H9 (cell line): ENCODE results near the gene ARID3C. TPM values are rescaled to one million over a fixed set of nuclear protein-coding genes. Genes with fewer than 3 reads are reported as not detected.

ENCODE experiments used
- DNase-seq: peaks from one replicate; pipeline ENCODE4 v3.0.0-alpha.2; 2017
- H2AFZ ChIP-seq: one replicate; pipeline ENCODE4 v1.6.1; 2013; ENCODE audit warnings: mild to moderate bottlenecking, low read length, control low read depth, moderate library complexity
- H2AK5ac ChIP-seq: 2 replicates; pipeline ENCODE4 v1.6.1; 2013; ENCODE audit warnings: low read length, control low read depth, mixed read lengths; ENCODE audit not compliant: insufficient read length
- H2BK120ac ChIP-seq: one replicate; pipeline ENCODE4 v1.6.1; 2013; ENCODE audit warnings: low read depth, mild to moderate bottlenecking, low read length, control low read depth, inconsistent platforms; ENCODE audit not compliant: poor library complexity, severe bottlenecking
- H2BK12ac ChIP-seq: 2 replicates; pipeline ENCODE4 v1.6.1; 2013; ENCODE audit warnings: low read length, control low read depth, mixed read lengths, low read depth; ENCODE audit not compliant: insufficient read length
- H2BK15ac ChIP-seq: 2 replicates; pipeline ENCODE4 v1.6.1; 2013; ENCODE audit warnings: low read depth, low read length, control low read depth
- H2BK20ac ChIP-seq: one replicate; pipeline ENCODE4 v1.6.1; 2013; ENCODE audit warnings: low read depth, mild to moderate bottlenecking, low read length, control low read depth, inconsistent platforms; ENCODE audit not compliant: poor library complexity, severe bottlenecking
- H2BK5ac ChIP-seq: 2 replicates; pipeline ENCODE4 v1.6.1; 2013; ENCODE audit warnings: low read length, control low read depth, mixed read lengths; ENCODE audit not compliant: insufficient read length
- H3K14ac ChIP-seq: 2 replicates; pipeline ENCODE4 v1.6.1; 2013; ENCODE audit warnings: low read length, control low read depth; ENCODE audit not compliant: insufficient read depth
- H3K18ac ChIP-seq: 2 replicates; pipeline ENCODE4 v1.6.1; 2013; ENCODE audit warnings: low read depth, mild to moderate bottlenecking, mixed read lengths, low read length, control low read depth; ENCODE audit not compliant: insufficient read length
- H3K23ac ChIP-seq: 2 replicates; pipeline ENCODE4 v1.6.1; 2013; ENCODE audit warnings: low read length, control low read depth, mixed read lengths, low read depth; ENCODE audit not compliant: insufficient read length
- H3K23me2 ChIP-seq: 2 replicates; pipeline ENCODE4 v1.6.1; 2013; ENCODE audit warnings: low read depth, mild to moderate bottlenecking, mixed read lengths, low read length, control low read depth; ENCODE audit not compliant: insufficient read length, poor library complexity, severe bottlenecking
- H3K27ac ChIP-seq: 2 replicates; pipeline ENCODE4 v1.5.1; 2013; ENCODE audit warnings: low read length, control low read depth, mixed read lengths, low read depth; ENCODE audit not compliant: insufficient read length
- H3K27me3 ChIP-seq: 2 replicates; pipeline ENCODE4 v1.6.1; 2013; ENCODE audit warnings: low read length, control low read depth, inconsistent platforms; ENCODE audit not compliant: insufficient read depth
- H3K4ac ChIP-seq: 2 replicates; pipeline ENCODE4 v1.6.1; 2013; ENCODE audit warnings: low read depth, mild to moderate bottlenecking, control low read depth, inconsistent platforms, low read length, moderate library complexity
- H3K4me1 ChIP-seq: 2 replicates; pipeline ENCODE4 v1.6.1; 2013; ENCODE audit warnings: low read length, control low read depth, inconsistent platforms; ENCODE audit not compliant: insufficient read depth
- H3K4me2 ChIP-seq: 2 replicates; pipeline ENCODE4 v1.6.1; 2013; ENCODE audit warnings: low read length, control low read depth, mixed read lengths; ENCODE audit not compliant: insufficient read length, insufficient read depth
- H3K56ac ChIP-seq: 2 replicates; pipeline ENCODE4 v1.6.1; 2013; ENCODE audit warnings: low read depth, mild to moderate bottlenecking, mixed read lengths, low read length, control low read depth; ENCODE audit not compliant: insufficient read length
- H3K79me1 ChIP-seq: 2 replicates; pipeline ENCODE4 v1.6.1; 2013; ENCODE audit warnings: low read depth, mild to moderate bottlenecking, moderate library complexity, low read length, control low read depth, inconsistent platforms; ENCODE audit not compliant: insufficient read depth, poor library complexity, severe bottlenecking
- H3K79me2 ChIP-seq: 2 replicates; pipeline ENCODE4 v1.6.1; 2013; ENCODE audit warnings: low read length, control low read depth, inconsistent platforms; ENCODE audit not compliant: insufficient read depth
- H3K9ac ChIP-seq: 2 replicates; pipeline ENCODE4 v1.6.1; 2013; ENCODE audit warnings: low read length, control low read depth, mixed read lengths; ENCODE audit not compliant: insufficient read length; ENCODE audit errors: extremely low read depth
- H3K9me3 ChIP-seq: one replicate; pipeline ENCODE4 v1.6.1; 2013; ENCODE audit warnings: low read depth, low read length, inconsistent platforms; ENCODE audit not compliant: control insufficient read depth
- H3T11ph ChIP-seq: one replicate; pipeline ENCODE4 v1.6.1; 2013; ENCODE audit warnings: mild to moderate bottlenecking, low read length, control low read depth, inconsistent platforms
- H4K20me1 ChIP-seq: one replicate; pipeline ENCODE4 v1.6.1; 2013; ENCODE audit not compliant: control insufficient read depth, insufficient read length, insufficient read depth
- H4K5ac ChIP-seq: 2 replicates; pipeline ENCODE4 v1.6.1; 2013; ENCODE audit warnings: low read depth, mild to moderate bottlenecking, mixed read lengths, low read length, control low read depth; ENCODE audit not compliant: insufficient read length
- H4K8ac ChIP-seq: replicated peaks from 2 replicates; pipeline ENCODE4 v1.6.1; 2013; ENCODE audit warnings: low read length, control low read depth, mixed read lengths, low read depth; ENCODE audit not compliant: insufficient read length
- H4K91ac ChIP-seq: 2 replicates; pipeline ENCODE4 v1.6.1; 2013; ENCODE audit warnings: low read depth, mild to moderate bottlenecking, moderate library complexity, mixed read lengths, low read length, control low read depth; ENCODE audit not compliant: insufficient read length
- H3K27ac Mint-ChIP-seq, 3 experiments: 2 replicates in 2 of 3; 3 replicates in 1 of 3; pipeline ENCODE4 v1.8.0; 2020 to 2021; ENCODE audit warnings: mixed read lengths in 3 of 3, mild to moderate bottlenecking in 1 of 3, moderate library complexity in 1 of 3
- H3K27me3 Mint-ChIP-seq: 2 replicates; pipeline ENCODE4 v1.8.0; 2021; ENCODE audit warnings: low read depth, mild to moderate bottlenecking, moderate library complexity, mixed read lengths
- H3K36me3 Mint-ChIP-seq, 3 experiments: 2 replicates in 2 of 3; 3 replicates in 1 of 3; pipeline ENCODE4 v1.8.0; 2020 to 2021; ENCODE audit warnings: low read depth in 3 of 3, mixed read lengths in 3 of 3; ENCODE audit not compliant: insufficient read depth in 1 of 3
- H3K4me1 Mint-ChIP-seq, 2 experiments: 2 replicates each; pipeline ENCODE4 v1.8.0; 2020; ENCODE audit warnings: mixed read lengths in 2 of 2
- H3K4me3 Mint-ChIP-seq, 2 experiments: 2 replicates in 1 of 2; 3 replicates in 1 of 2; pipeline ENCODE4 v1.8.0; 2020 to 2021; ENCODE audit warnings: mild to moderate bottlenecking in 2 of 2, mixed read lengths in 2 of 2, moderate library complexity in 1 of 2
- H3K9me3 Mint-ChIP-seq, 2 experiments: 2 replicates in 1 of 2; 3 replicates in 1 of 2; pipeline ENCODE4 v1.8.0; 2020; ENCODE audit warnings: mild to moderate bottlenecking in 2 of 2, mixed read lengths in 2 of 2, moderate library complexity in 1 of 2
- WGBS: extraction: QIAGEN DNeasy Blood & Tissue Kit; methylation state at CpG from one replicate; pipeline ENCODE4 v1.1.7; 2013; ENCODE audit warnings: missing lambda C conversion rate, low lambda C conversion rate, mixed read lengths; ENCODE audit not compliant: insufficient read length; ENCODE audit errors: extremely low coverage; 5-methylcytosine and 5-hydroxymethylcytosine counted together
- total RNA-seq: library from RNA; stranded (reverse); gene quantifications from 2 replicates; pipeline ENCODE4 v1.2.1, GENCODE V29; 2021
- TF ChIP-seq, protein P1 (sequence below): fragments of 200-600 bp; sonication (generic); conservative IDR thresholded peaks from 3 replicates; pipeline ENCODE4 v1.8.0; 2021; ENCODE audit warnings: antibody characterized with exemption, mild to moderate bottlenecking

The ARID3C gene
- total RNA-seq, 1 experiment from 2014 or later = not detected

GRCh38 chr9:34611811-34612787, 16.8 kb downstream of the ARID3C start, which contains the start of gene RPP25L:
Gene RPP25L, minus strand, starts transcription at chr9:34612097. Its CDS starts 801 bp downstream, at chr9:34611296.
- Mint-ChIP-seq H3K27me3 (peaks cover 2% of the 10 kb centered on the region; the same call in 1 of the 2 replicates), H3K27ac (peak within 1 kb of the TSS in 2 of 3 experiments; percentile 92 to 96; a peak in 5 of 7 replicates), H3K4me3 (peak within 1 kb of the TSS; percentile 88 to 95), H3K9me3 (no peaks in the 10 kb centered on the region), H3K4me1 (peaks cover 7 to 20% of the 10 kb centered on the region in 2 experiments), H3K36me3 (0 out of 7 replicates have a peak, but pooled peaks cover 0 to 1% (median 0%) of the 10 kb centered on the region in 3 experiments)
- H3K79me2 ChIP-seq = no peaks in the 10 kb centered on the region
- peak within 1 kb of the TSS; percentile 86 for H3K4me2 ChIP-seq
- H2BK5ac ChIP-seq = no peak within 1 kb of the TSS
- H3K4ac ChIP-seq = no peak within 1 kb of the TSS
- H2AK5ac ChIP-seq = no peak within 1 kb of the TSS
- H3K79me1 ChIP-seq = no peaks in the 10 kb centered on the region
- H2AFZ ChIP-seq = peak within 1 kb of the TSS; percentile 43
- no peak within 1 kb of the TSS for H4K91ac ChIP-seq
- H3K23ac ChIP-seq = no peak within 1 kb of the TSS
- H3K23me2 ChIP-seq = peaks cover 14% of the 10 kb centered on the region
- no peaks in the 10 kb centered on the region; the same call in 1 of the 2 replicates for H3K4me1 ChIP-seq
- no peaks in the 10 kb centered on the region for H4K20me1 ChIP-seq
- peak within 1 kb of the TSS; percentile 92; the same call in 1 of the 2 replicates for H3K14ac ChIP-seq
- H2BK15ac ChIP-seq = no peak within 1 kb of the TSS
- TF ChIP-seq, protein P1, sequence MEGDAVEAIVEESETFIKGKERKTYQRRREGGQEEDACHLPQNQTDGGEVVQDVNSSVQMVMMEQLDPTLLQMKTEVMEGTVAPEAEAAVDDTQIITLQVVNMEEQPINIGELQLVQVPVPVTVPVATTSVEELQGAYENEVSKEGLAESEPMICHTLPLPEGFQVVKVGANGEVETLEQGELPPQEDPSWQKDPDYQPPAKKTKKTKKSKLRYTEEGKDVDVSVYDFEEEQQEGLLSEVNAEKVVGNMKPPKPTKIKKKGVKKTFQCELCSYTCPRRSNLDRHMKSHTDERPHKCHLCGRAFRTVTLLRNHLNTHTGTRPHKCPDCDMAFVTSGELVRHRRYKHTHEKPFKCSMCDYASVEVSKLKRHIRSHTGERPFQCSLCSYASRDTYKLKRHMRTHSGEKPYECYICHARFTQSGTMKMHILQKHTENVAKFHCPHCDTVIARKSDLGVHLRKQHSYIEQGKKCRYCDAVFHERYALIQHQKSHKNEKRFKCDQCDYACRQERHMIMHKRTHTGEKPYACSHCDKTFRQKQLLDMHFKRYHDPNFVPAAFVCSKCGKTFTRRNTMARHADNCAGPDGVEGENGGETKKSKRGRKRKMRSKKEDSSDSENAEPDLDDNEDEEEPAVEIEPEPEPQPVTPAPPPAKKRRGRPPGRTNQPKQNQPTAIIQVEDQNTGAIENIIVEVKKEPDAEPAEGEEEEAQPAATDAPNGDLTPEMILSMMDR = no peak
- no peak within 1 kb of the TSS for H3K56ac ChIP-seq
- no peak within 1 kb of the TSS for H2BK120ac ChIP-seq
- peak; percentile 81 for DNase-seq
- H2BK12ac ChIP-seq = no peak within 1 kb of the TSS
- H3K9me3 ChIP-seq = no peaks in the 10 kb centered on the region
- no peak within 1 kb of the TSS for H3T11ph ChIP-seq
- no CpG with 5 or more reads among the region's 77 CpGs for WGBS
- no peak within 1 kb of the TSS for H3K27ac ChIP-seq
- no peak within 1 kb of the TSS for H2BK20ac ChIP-seq
- no peak within 1 kb of the TSS for H4K5ac ChIP-seq
- peak within 1 kb of the TSS; percentile 61 for H3K9ac ChIP-seq
- H4K8ac ChIP-seq = no peak within 1 kb of the TSS
- H3K18ac ChIP-seq = peak within 1 kb of the TSS; percentile 65
- no peaks in the 10 kb centered on the region for H3K27me3 ChIP-seq
